SH-SY5Y (cell line): ENCODE data around the gene WSB2.

Experiments
- GATA2 ChIP-seq: IDR thresholded peaks from 2 replicates; pipeline ENCODE4 v1.6.1; 2011; ENCODE audit warnings: mild to moderate bottlenecking, low read depth, low read length
- GATA3 ChIP-seq: IDR thresholded peaks from 2 replicates; pipeline ENCODE4 v1.6.1; 2011; ENCODE audit warnings: low read depth, mild to moderate bottlenecking, low read length, moderate library complexity

DNA sequence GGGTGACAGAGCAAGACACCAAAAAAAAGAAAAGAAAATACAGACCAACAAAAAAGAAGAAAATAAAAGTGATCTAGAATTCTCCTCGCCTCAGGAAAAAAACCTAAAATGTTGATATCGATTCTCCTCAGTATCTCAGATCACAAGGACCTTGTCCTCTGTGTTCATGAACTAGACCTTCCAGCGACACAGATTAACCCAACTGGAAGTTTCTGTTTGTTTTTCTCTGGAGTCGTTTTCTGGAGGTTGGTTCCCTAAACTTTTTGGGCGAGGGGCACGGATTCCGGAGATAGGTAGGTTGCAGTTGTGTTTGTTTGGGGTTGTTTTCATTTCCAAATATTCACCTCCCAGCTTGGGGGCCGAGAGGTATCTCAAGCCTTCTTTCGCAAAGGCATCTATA lies 45.0 kb downstream of the WSB2 start:
- TF ChIP-seq GATA2, result no peak
- no peak for TF ChIP-seq GATA3
